Activated naive CD4-positive, alpha-beta T cell treated with anti-CD3 and anti-CD28 coated beads for 36 hours (primary cell): ENCODE measurements around the gene ATRAID. TPM values are rescaled to one million over a fixed set of nuclear protein-coding genes. Genes with fewer than 3 reads are reported as not detected.

Experiments used
- CTCF ChIA-PET: fragments of 350-600 bp; sonication (Branson Sonifier 250); formaldehyde crosslinking; loops from one replicate; lab custom pipeline; 2021; ENCODE audit warnings: antibody characterized with exemption; lab: Charles Lee
- DNase-seq: peaks from one replicate; pipeline ENCODE4 v3.0.0-alpha.2; 2020
- H3K27ac Mint-ChIP-seq: one replicate; pipeline ENCODE4 v1.8.0; 2021; ENCODE audit warnings: mild to moderate bottlenecking, mixed read lengths
- H3K27me3 Mint-ChIP-seq: one replicate; pipeline ENCODE4 v1.8.0; 2021; ENCODE audit warnings: low read depth, mixed read lengths
- H3K36me3 Mint-ChIP-seq: one replicate; pipeline ENCODE4 v1.8.0; 2021; ENCODE audit warnings: low read depth, mixed read lengths
- H3K4me1 Mint-ChIP-seq: one replicate; pipeline ENCODE4 v1.8.0; 2021; ENCODE audit warnings: low read depth, mixed read lengths
- H3K4me3 Mint-ChIP-seq: one replicate; pipeline ENCODE4 v1.8.0; 2021; ENCODE audit warnings: mild to moderate bottlenecking, moderate library complexity, mixed read lengths
- H3K9me3 Mint-ChIP-seq: one replicate; pipeline ENCODE4 v1.8.0; 2021; ENCODE audit warnings: mixed read lengths
- intact Hi-C: fragments of 100-400 bp; cut with micrococcal nuclease; formaldehyde crosslinking; loops from one replicate; pipeline ENCODE4 v1.15.1; 2023
- total RNA-seq, 2 experiments: library from RNA; stranded (reverse); gene quantifications; one replicate each; pipeline ENCODE4 v1.2.3, GENCODE V29; 2021

ATRAID gene
- total RNA-seq, 2 experiments from 2014 or later, result 80.5 to 80.8 TPM

- Mint-ChIP-seq H3K27me3 (no peaks in the 10 kb centered on the region), H3K9me3 (no peaks in the 10 kb centered on the region), H3K36me3 (peaks cover 49% of the 10 kb centered on the region), H3K4me1 (no peaks in the 10 kb centered on the region), H3K27ac (no peak overlapping the region), H3K4me3 (no peak overlapping the region)
- DNase-seq, result no peak
- intact Hi-C loops, result no loop called here
- CTCF ChIA-PET, result no interaction called here
These were observed 15.7 kb downstream of the ATRAID start for GRCh38 chr2:27227501-27227900.

DNA sequence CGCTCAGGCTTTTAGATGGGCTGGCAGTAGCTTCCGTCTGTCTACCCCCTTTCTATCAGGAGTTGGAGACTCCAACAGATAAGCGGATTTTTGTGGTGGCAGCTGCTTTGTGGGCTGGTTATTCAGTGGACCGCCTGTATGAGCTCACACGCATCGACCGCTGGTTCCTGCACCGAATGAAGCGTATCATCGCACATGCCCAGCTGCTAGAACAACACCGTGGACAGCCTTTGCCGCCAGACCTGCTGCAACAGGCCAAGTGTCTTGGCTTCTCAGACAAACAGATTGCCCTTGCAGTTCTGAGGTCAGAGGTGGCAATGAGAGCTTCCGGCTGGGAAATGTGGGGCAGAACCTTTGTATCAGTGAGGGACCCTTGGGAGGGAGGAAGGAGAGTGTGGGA lies 20.1 kb downstream of the ATRAID start:
- peaks cover 47% of the 10 kb centered on the region for H3K36me3 Mint-ChIP-seq
- no peak for DNase-seq
- no peak overlapping the region for H3K27ac Mint-ChIP-seq
- CTCF ChIA-PET, result interaction anchor here (1.4 to 3.7 kb wide), 3 partner anchors 21 to 48 kb away, joined by 3 to 14 read pairs (median 4); no protein-coding TSS in a partner anchor
- no peaks in the 10 kb centered on the region for H3K4me1 Mint-ChIP-seq
- H3K27me3 Mint-ChIP-seq, result no peaks in the 10 kb centered on the region
- intact Hi-C loops, result no loop called here
- H3K9me3 Mint-ChIP-seq, result no peaks in the 10 kb centered on the region
- H3K4me3 Mint-ChIP-seq, result no peak overlapping the region

GRCh38 chr2:27233341-27233740 lies 21.5 kb downstream of the ATRAID start:
- Mint-ChIP-seq H3K27ac (no peak overlapping the region), H3K36me3 (peaks cover 49% of the 10 kb centered on the region), H3K4me1 (no peaks in the 10 kb centered on the region), H3K4me3 (no peak overlapping the region), H3K27me3 (no peaks in the 10 kb centered on the region), H3K9me3 (no peaks in the 10 kb centered on the region)
- DNase-seq, result no peak
- intact Hi-C loops, result no loop called here
- CTCF ChIA-PET, result interaction anchor here (1.4 to 3.7 kb wide), 3 partner anchors 32 to 68 kb away, joined by 3 to 14 read pairs (median 5); no protein-coding TSS in a partner anchor

DNA sequence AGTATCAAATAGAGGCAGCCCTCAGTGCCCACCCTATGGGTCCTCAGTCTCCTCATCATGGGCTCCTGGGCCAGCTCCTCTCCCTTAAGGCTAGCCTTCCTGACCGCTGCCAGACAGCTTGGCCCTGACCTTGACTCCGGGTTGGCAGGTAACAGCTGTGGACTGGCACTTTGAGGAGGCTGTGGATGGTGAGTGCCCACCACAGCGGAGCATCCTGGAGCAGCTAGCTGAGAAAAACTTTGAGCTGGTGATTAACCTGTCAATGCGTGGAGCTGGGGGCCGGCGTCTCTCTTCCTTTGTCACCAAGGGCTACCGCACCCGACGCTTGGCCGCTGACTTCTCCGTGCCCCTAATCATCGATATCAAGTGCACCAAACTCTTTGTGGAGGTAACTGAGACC lies 24.3 kb downstream of the ATRAID start:
- no peak overlapping the region for H3K27ac Mint-ChIP-seq

DNA sequence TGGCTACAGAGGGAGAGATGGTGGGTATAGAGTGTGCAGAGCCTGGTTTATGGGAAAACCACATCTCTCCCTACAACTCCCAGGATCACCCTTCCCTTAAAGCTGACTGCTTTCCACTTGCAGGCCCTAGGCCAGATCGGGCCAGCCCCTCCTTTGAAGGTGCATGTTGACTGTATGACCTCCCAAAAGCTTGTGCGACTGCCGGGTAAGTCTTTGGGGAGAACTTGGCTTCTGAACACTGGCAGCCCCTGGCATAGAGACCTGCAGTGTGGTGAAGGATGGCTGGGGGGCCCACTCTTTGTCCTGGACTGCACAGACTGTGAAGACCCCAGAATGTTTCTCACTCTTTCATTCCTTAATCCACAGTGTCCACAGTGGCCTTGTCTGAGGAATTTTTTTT lies 24.8 kb downstream of the ATRAID start:
- DNase-seq, result no peak
- H3K27me3 Mint-ChIP-seq, result no peaks in the 10 kb centered on the region
- no peak overlapping the region for H3K27ac Mint-ChIP-seq
- no peak overlapping the region for H3K4me3 Mint-ChIP-seq
- CTCF ChIA-PET, result no interaction called here
- peaks cover 65% of the 10 kb centered on the region for H3K36me3 Mint-ChIP-seq
- no peaks in the 10 kb centered on the region for H3K9me3 Mint-ChIP-seq
- intact Hi-C loops, result no loop called here
- H3K4me1 Mint-ChIP-seq, result no peaks in the 10 kb centered on the region

More for the DNA sequence above, 24.3 kb downstream of the ATRAID start:
- Mint-ChIP-seq H3K27me3 (no peaks in the 10 kb centered on the region), H3K9me3 (no peaks in the 10 kb centered on the region), H3K4me3 (no peak overlapping the region), H3K36me3 (peaks cover 64% of the 10 kb centered on the region), H3K4me1 (no peaks in the 10 kb centered on the region)
- intact Hi-C loops, result no loop called here
- no peak for DNase-seq
- CTCF ChIA-PET, result interaction anchor here (1.3 kb wide), 1 partner anchor 13 kb away, joined by 4 read pairs; no protein-coding TSS in a partner anchor

DNA sequence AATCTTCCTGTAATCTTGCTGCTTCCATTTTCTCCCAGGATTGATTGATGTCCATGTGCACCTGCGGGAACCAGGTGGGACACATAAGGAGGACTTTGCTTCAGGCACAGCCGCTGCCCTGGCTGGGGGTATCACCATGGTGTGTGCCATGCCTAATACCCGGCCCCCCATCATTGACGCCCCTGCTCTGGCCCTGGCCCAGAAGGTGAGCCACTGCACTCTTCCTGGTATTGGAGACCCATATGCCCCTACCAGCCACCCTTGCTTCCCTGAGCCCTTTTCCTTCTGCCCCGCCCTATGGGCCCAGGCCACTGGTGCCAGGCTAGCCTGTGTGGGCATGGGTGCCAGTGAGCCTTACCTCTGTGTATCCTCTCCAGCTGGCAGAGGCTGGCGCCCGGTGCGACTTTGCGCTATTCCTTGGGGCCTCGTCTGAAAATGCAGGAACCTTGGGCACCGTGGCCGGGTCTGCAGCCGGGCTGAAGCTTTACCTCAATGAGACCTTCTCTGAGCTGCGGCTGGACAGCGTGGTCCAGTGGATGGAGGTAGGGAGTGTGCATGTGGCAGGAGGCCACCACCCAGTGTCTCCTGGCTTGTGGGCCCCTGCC lies 25.6 kb downstream of the ATRAID start:
- no peaks in the 10 kb centered on the region for H3K9me3 Mint-ChIP-seq
- H3K27ac Mint-ChIP-seq, result no peak overlapping the region
- H3K36me3 Mint-ChIP-seq, result peaks cover 68% of the 10 kb centered on the region
- no peaks in the 10 kb centered on the region for H3K4me1 Mint-ChIP-seq
- no peaks in the 10 kb centered on the region for H3K27me3 Mint-ChIP-seq
- DNase-seq, result no peak
- no peak overlapping the region for H3K4me3 Mint-ChIP-seq
- CTCF ChIA-PET, result interaction anchor here (1.3 kb wide), 1 partner anchor 43 kb away, joined by 3 read pairs; no protein-coding TSS in a partner anchor
- intact Hi-C loops, result no loop called here

DNA sequence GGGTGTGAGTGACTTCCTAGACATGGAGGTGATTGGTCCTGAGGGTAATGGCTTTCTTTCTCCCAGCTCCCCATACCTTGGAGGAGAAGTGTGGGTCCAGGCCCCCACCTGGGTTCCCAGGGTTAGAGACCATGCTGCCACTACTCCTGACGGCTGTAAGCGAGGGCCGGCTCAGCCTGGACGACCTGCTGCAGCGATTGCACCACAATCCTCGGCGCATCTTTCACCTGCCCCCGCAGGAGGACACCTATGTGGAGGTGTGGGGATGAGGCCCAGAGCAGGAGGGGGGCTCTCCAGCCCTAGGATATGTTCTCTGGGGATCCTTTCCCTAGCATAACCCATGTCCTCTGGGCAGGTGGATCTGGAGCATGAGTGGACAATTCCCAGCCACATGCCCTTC lies 27.1 kb downstream of the ATRAID start:
- intact Hi-C loops, result no loop called here
- Mint-ChIP-seq H3K27ac (no peak overlapping the region), H3K27me3 (no peaks in the 10 kb centered on the region), H3K4me1 (no peaks in the 10 kb centered on the region), H3K36me3 (peaks cover 61% of the 10 kb centered on the region), H3K9me3 (no peaks in the 10 kb centered on the region), H3K4me3 (no peak overlapping the region)
- CTCF ChIA-PET, result interaction anchor here (1.3 kb wide), 1 partner anchor 41 kb away, joined by 3 read pairs; no protein-coding TSS in a partner anchor
- no peak for DNase-seq

DNA sequence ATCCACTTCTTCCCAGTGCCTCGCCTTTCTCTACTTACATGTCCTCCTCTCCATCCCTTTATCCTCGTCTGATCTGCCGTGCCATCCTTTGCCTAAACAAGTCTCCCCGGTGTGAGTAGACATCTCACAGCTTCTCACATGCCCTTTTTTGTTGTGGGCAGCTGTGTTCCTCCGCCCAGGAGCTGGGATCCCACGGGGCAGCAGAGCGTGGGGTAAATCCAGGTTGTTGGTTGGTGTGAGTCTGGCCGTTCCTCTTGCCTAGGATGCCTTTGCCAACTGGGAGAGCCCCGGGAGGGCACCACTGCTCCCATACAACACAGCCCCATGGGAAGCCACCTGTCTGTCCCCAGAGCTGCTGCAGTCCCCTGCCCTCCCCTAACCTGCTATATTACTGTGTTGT lies 28.6 kb downstream of the ATRAID start:
- Mint-ChIP-seq H3K27me3 (no peaks in the 10 kb centered on the region), H3K4me1 (no peaks in the 10 kb centered on the region), H3K9me3 (no peaks in the 10 kb centered on the region), H3K27ac (no peak overlapping the region), H3K36me3 (peaks cover 58% of the 10 kb centered on the region), H3K4me3 (no peak overlapping the region)
- CTCF ChIA-PET, result no interaction called here
- DNase-seq, result no peak
- intact Hi-C loops, result no loop called here

- Mint-ChIP-seq H3K9me3 (no peaks in the 10 kb centered on the region), H3K27ac (no peak overlapping the region), H3K4me1 (no peaks in the 10 kb centered on the region), H3K27me3 (no peaks in the 10 kb centered on the region), H3K36me3 (peaks cover 51% of the 10 kb centered on the region), H3K4me3 (no peak overlapping the region)
- no peak for DNase-seq
- intact Hi-C loops, result no loop called here
- CTCF ChIA-PET, result interaction anchor here (0.6 to 2.4 kb wide), 2 partner anchors 38 to 280 kb away, joined by 3 to 8 read pairs; no protein-coding TSS in a partner anchor
These were observed 30.1 kb downstream of the ATRAID start for GRCh38 chr2:27241761-27242613.

DNA sequence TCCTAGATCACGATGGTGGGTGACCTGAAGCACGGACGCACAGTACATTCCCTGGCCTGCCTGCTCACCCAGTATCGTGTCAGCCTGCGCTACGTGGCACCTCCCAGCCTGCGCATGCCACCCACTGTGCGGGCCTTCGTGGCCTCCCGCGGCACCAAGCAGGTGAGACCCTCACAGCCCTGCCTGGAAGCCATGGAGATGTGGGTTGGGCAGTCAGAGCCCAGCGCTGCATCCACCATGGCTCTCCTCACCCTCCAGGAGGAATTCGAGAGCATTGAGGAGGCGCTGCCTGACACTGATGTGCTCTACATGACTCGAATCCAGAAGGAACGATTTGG lies 30.7 kb downstream of the ATRAID start:
- no peaks in the 10 kb centered on the region for H3K27me3 Mint-ChIP-seq
- DNase-seq, result no peak
- no peak overlapping the region for H3K27ac Mint-ChIP-seq
- CTCF ChIA-PET, result interaction anchor here (2.4 kb wide), 1 partner anchor 37 kb away, joined by 8 read pairs; no protein-coding TSS in a partner anchor
- no peak overlapping the region for H3K4me3 Mint-ChIP-seq
- no peaks in the 10 kb centered on the region for H3K9me3 Mint-ChIP-seq
- H3K4me1 Mint-ChIP-seq, result no peaks in the 10 kb centered on the region
- H3K36me3 Mint-ChIP-seq, result peaks cover 46% of the 10 kb centered on the region
- intact Hi-C loops, result no loop called here

DNA sequence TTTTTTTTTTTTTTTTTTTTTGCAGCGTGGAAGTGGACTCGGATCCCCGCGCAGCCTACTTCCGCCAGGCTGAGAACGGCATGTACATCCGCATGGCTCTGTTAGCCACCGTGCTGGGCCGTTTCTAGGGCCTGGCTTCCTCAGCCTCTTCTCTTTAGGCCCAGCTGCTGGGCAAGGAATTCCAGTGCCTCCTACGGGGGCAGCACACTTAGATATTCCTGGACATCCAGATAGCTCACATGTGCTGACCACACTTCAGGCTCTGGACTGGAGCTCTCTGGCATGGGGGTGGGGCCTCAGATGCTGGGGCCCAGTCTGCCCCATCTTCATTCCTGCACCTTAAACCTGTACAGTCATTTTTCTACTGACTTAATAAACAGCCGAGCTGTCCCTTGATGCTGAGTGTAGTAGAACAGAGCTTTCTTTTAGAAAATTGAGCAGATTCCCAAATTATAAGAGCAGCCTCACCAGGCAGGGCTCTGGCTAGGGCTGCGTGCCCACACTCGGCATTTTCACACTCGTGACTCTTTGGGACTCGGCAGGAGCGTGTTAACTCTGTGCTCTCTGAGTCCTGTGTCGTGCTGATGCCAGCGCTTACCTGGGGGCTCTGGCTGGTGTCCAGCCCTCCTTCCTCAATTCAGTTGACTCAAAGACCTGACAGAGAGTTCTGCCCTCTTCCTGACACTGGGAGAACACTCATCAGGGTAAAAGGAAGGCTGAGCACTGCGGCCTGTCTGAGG lies 31.7 kb downstream of the ATRAID start:
- Mint-ChIP-seq H3K9me3 (no peaks in the 10 kb centered on the region), H3K36me3 (peaks cover 40% of the 10 kb centered on the region), H3K27me3 (no peaks in the 10 kb centered on the region), H3K27ac (no peak overlapping the region), H3K4me1 (no peaks in the 10 kb centered on the region), H3K4me3 (no peak overlapping the region)
- no peak for DNase-seq
- CTCF ChIA-PET, result interaction anchor here (0.9 to 2.4 kb wide), 2 partner anchors 36 to 46 kb away, joined by 3 to 8 read pairs; no protein-coding TSS in a partner anchor
- intact Hi-C loops, result no loop called here

GRCh38 chr2:27245116-27245515 lies 33.3 kb downstream of the ATRAID start:
- Mint-ChIP-seq H3K9me3 (no peaks in the 10 kb centered on the region), H3K27me3 (peaks cover 2% of the 10 kb centered on the region), H3K27ac (no peak overlapping the region), H3K36me3 (peaks cover 31% of the 10 kb centered on the region), H3K4me3 (no peak overlapping the region), H3K4me1 (no peaks in the 10 kb centered on the region)
- no peak for DNase-seq
- CTCF ChIA-PET, result interaction anchor here (0.6 to 1.0 kb wide), 2 partner anchors 58 to 222 kb away, joined by 3 to 4 read pairs; no protein-coding TSS in a partner anchor
- intact Hi-C loops, result no loop called here
